Peyer's patch (tissue), 4 donors: ENCODE measurements around the gene LPO.

ENCODE experiments used
- POLR2A ChIP-seq, 2 donors: fragments of 450-650 bp; IDR thresholded peaks; one replicate each; pipeline ENCODE4 v1.5.1; 2017; ENCODE audit warnings: antibody characterized with exemption in 2 of 2, mild to moderate bottlenecking in 2 of 2, moderate library complexity in 2 of 2
- TF ChIP-seq, protein P1 (sequence below), 6 experiments: fragments of 450-650 bp in 4 of 6; fragments of 200-600 bp in 2 of 6; sonication (generic) in 1 of 6; IDR thresholded peaks; one replicate each; pipeline ENCODE4 v1.5.1; 2017 to 2019; ENCODE audit warnings: antibody characterized with exemption in 6 of 6, mild to moderate bottlenecking in 3 of 6, moderate library complexity in 1 of 6

DNA sequence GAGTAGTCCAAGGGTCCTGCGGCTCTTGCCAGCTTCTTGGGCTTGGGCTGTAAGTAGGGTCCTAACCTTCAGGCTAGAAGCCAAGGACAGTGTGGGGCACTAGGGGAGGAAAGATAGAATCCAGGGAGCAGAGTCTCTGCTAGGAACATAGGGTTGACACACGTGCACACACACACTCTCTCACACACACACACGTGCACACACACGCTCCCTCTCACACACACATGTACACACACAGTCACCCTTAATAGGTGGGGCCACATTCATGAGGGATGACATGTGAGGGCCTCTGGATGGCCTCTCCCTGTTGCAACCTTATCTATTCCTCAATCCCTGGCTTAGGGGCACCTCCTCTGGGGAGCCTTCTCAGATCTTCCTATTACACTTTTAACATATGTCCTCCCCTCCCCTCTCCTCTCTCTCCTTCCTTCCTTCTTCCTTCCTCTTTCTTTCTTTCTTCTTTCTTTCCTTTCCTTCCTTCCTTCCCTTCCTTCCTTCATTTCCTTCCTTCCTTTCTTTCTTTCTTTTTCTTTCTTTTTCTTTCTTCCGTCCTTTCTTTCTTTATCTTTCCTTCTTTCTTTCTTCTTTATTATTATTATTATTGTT, 42.8 kb upstream of the LPO start:
- TF ChIP-seq, protein P1, sequence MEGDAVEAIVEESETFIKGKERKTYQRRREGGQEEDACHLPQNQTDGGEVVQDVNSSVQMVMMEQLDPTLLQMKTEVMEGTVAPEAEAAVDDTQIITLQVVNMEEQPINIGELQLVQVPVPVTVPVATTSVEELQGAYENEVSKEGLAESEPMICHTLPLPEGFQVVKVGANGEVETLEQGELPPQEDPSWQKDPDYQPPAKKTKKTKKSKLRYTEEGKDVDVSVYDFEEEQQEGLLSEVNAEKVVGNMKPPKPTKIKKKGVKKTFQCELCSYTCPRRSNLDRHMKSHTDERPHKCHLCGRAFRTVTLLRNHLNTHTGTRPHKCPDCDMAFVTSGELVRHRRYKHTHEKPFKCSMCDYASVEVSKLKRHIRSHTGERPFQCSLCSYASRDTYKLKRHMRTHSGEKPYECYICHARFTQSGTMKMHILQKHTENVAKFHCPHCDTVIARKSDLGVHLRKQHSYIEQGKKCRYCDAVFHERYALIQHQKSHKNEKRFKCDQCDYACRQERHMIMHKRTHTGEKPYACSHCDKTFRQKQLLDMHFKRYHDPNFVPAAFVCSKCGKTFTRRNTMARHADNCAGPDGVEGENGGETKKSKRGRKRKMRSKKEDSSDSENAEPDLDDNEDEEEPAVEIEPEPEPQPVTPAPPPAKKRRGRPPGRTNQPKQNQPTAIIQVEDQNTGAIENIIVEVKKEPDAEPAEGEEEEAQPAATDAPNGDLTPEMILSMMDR (IDR thresholded peaks at IDR 0.05): no peak
- TF ChIP-seq POLR2A (IDR thresholded peaks at IDR 0.05): no peak
